GM19035 (cell line): ENCODE measurements around the gene DNAJB13.

Experiments
- ATAC-seq: cut with Tn5 transposase; IDR thresholded peaks from one replicate; pipeline ENCODE4 v1.9.1; 2021; ENCODE audit not compliant: unreplicated experiment

DNAJB13 gene

DNA sequence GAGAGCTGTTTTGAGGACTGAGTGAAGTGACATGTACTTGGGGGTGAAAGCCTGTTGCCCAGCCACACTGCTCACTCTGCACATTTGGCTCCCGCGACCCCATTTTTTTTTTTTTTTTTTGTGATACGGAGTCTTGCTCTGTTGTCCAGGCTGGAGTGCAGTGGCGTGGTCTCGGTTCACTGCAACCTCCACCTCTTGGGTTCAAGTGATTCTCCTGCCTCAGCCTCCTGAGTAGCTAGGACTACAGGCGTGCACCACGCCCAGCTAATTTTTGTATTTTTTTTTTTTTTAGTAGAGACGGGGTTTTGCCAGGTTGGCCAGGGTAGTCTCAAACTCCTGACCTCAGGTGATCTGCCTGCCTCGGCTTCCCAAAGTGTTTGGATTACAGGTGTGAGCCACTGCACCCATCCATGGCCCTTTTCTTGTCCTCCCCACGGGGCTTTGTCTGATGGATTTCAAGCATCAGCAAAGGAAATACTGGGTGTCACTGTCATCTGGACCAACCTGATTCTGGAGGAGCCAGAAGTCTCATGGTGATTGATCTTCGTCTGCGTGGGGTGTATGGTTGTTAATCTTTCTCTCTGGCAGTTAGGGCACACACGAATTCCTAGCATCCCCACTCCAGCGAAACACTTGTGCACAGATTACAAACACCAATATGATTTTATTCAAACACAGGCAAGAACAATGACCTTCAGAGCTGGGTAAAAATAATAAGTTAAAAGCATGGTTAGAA is 61.4 kb downstream of the DNAJB13 start:
- ATAC-seq: no peak

DNA sequence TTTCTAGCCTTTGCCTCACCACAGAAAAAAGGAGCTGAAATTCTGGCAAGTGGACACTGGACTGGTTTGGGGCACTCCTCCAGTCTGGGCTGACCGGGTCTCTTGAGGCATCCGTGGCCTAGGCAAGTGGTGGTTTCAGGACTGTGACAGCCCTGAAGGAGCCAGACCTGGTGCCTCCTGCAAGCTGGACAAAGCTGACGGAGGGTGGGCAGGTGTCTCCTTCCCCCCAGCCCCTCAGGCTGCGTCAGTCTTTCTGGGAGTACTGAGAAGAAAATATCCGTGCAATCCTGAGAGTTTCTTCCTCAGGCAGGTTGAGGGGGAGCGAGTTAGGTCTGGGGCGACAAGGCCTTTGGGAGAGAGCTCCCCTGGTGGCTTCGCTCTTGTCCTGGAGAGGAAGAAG is 62.3 kb downstream of the DNAJB13 start:
- no peak for ATAC-seq

DNA sequence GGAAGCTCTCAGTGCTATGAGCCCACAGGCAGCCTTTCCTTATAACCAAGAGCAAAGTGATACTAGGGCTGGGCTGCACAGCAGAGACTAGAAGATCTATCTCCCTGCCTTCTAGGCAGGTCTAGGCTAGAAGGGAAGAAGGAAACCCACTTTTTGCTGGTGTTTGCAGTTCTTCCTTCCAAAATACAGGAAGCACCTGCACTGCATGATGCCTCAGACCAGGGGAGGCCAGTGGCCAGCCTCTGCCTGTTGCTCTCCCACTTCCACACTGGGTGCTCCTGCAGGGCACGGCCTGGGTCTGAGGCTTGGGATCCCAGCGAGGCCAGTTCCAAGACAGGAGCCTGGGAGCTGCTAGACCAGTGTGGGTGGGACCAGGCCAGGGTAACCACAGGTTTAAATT is 64.1 kb downstream of the DNAJB13 start:
- ATAC-seq: no peak

- ATAC-seq: no peak
Measured at GRCh38 chr11:74015919-74016684, 65.3 kb downstream of the DNAJB13 start.

DNA sequence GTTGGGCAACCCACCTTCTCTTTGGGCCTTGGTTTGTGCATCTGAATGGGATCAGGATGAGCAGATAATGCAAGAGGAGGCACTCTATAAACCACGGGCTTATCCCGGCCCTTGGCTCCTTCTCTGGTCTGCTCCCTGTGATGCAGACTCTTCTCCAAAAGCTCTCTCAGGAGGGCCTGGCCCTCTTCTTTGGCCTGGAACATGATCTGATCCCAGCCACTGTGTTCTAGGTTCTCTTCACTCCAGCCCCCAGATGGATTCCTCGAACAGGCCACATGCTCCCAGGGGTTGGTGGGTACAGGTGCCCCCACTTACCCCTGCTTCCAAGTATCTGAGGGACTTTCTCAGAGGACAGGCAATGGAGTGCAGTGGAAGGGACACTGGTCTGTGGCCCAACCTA is 66.8 kb downstream of the DNAJB13 start:
- ATAC-seq: no peak

- no peak for ATAC-seq
Measured at GRCh38 chr11:74018331-74019005, 67.6 kb downstream of the DNAJB13 start.

GRCh38 chr11:74019104-74019738 is 68.4 kb downstream of the DNAJB13 start:
- no peak for ATAC-seq

GRCh38 chr11:74019860-74020259 is 69.0 kb downstream of the DNAJB13 start:
- ATAC-seq: no peak
